GM19239 (cell line): ENCODE data around the gene WDR1.

Experiments
- DNase-seq: peaks from one replicate; pipeline ENCODE4 v3.0.0; 2011; ENCODE audit warnings: low spot score; ENCODE audit not compliant: insufficient read length
- FAIRE-seq: peaks from 2 replicates; lab custom pipeline; 2011; peaks lifted over from hg19 to GRCh38; lab: Jason Lieb, UNC

The WDR1 gene

GRCh38 chr4:10115271-10115796, 1.3 kb downstream of the WDR1 start:
- DNase-seq (no peak), FAIRE-seq (no peak)

GRCh38 chr4:10114607-10115006, 2.0 kb downstream of the WDR1 start:
- DNase-seq (no peak), FAIRE-seq (no peak)

GRCh38 chr4:10114147-10114546, 2.5 kb downstream of the WDR1 start:
- no peak for FAIRE-seq
- DNase-seq = no peak

DNA sequence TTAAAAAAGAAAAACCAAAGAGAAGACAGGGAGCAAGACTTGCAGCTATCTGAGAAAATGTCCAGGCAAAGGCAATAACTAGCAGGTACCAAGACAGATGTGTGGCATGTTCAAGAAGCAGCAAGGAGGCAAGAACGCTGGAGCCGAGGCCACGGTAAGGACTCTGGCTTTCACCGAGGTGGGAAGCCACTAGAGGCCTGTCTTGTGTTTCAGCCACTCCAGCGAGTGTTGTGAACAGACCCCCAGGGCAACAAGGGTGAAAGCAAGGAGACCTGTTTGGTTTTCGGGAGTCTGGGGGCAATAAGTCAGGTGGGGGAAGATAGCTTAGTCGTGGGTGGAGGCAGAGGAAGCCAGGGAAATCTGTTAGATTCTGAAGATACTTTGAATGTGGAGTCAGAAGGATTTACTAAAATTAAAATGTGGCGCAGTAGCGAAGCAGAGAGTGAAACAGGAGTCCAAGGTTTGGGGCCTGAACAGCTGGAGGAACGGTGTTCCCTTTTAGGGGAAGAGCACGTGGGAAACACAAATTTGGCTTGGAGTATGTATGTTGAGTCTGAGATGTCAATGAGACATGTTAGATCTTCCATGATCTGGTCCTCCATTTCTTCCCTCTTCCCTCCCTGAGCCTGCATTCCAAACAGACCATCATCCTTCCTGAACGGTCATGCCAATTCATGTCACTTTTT, 3.1 kb downstream of the WDR1 start:
- no peak for FAIRE-seq
- DNase-seq = no peak

- DNase-seq (no peak), FAIRE-seq (no peak)
Observed at GRCh38 chr4:10112658-10113284, 3.8 kb downstream of the WDR1 start.

DNA sequence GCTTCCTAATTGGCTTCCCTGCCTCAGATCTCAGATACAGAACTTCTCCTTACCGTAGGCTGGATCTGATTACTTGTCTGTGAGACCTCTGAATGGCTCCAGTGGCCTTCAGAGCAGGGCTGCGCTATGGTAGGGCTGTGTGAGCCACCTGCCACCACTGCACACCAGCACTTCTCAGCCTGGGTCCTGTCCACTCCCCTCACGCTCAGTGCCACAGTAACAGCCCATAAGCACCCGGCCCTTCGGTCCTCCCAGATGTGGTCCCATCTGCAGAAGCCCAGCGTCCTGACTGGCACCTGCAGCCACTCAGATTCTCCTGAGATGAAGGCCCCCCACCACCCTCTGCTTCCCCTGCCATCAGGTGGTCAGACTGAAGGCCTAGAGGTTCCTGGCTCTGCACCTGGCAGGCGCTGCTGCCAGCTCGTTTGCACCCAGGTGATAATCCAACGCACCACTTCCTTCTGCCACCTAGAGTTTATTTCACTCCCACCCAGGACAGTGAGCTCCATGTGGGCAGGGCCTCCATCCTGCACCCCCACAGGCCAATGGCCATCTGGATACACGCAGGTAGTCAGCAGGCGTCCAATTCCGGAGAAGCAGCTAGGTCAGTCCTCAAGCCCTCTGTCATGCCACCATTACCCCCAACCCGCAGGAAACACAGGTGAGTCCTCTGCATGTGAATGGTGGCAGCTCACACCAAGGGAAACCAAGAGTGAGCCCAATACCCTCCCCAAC, 5.4 kb downstream of the WDR1 start:
- DNase-seq (no peak), FAIRE-seq (no peak)

DNA sequence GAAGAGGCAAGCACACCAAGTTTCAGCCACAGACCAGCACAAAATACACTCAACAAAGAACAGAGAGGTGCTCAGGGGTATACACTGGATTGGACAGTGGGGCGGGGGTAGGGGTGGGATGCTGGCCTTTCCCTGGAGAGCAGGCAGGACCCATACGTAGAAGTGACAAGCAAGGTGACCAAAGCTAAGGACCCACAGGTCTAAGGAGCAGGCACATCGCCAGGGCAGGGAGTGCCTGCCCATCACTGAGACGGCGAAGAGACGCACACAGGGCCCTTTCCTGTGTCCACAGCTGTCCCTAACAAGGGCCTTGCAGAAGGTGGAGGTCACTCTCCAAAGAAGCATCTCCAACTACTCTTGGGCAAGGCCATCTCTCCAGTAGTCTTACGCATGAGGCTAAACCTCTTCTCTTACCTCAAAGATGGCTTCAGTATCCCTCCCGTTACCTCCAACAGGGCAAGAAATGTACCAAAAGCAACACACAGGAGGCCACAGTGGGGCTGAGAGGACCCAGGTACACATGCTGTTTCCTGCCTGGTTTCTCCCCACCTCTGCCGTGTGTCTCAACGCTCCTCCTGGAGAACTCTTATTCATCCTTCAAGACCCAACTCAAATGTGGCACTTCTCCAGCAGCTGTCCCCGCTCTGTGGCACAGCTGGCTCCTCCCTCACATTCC, 6.5 kb downstream of the WDR1 start:
- FAIRE-seq = no peak
- no peak for DNase-seq

DNA sequence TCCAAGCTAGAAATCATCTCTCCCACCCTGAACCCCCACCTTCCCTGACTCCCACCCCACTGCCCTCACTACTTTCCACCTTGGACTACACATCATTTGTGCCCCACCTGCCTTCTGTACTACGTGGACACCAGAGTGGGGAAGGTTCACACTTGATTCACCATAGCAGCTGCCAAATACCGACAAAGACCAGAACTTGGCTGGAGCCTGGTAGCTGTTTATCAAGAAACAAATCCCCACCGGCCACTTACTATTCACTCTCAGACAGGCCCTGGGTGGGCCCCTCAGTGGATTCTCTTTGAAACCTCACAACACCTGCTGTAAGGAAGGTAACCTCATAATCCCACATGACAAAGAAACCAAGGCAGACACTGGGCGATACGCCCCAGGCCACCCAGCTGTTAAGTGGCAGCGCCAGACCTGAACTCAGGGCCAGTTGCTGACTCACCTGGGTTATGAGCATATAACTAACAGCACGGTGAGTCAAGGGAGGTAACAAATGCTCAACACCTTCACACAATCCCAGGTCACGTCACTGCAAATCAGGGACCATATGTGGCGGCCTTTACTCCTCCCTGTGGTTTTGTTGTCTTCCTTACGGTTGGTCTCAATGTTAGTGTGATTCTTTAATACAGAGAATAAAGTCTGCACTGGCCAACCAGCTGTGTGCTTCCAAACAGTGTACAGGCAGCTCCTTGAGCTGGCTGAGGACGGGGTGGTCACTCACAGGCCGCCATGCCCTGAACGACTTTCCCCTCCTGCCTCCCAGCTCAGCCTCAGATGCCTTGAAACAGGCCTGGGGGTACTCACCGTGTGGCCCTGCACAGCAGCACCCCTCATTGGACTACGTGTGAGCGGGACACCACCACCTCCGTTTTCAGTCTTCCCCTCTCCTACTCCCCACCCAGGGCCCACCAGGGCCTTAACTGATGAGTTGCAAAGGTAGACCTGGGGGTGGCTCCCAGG, 7.5 kb downstream of the WDR1 start:
- no peak for DNase-seq
- FAIRE-seq = no peak

DNA sequence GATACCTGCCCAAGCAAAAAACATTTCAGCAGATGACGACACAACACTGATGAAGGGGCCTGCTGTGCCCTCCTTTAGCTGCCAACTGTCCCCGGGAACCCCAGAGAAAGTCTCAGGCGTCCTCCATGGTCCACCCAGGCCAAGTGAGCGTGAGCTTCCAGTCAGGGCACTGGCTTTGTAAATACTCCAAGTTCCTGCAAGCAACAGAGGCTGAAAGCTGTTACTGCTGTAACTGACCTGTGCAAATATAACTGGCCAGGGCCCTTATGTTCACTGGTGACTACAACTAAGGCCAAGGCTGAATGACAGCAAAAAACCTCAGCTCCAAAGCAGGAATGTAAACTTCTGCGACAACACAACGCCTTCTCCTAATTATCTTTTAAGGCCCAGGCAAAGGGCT, 8.2 kb downstream of the WDR1 start:
- DNase-seq (no peak), FAIRE-seq (no peak)

GRCh38 chr4:10107111-10108091, 9.2 kb downstream of the WDR1 start:
- no peak for DNase-seq
- FAIRE-seq = no peak

DNA sequence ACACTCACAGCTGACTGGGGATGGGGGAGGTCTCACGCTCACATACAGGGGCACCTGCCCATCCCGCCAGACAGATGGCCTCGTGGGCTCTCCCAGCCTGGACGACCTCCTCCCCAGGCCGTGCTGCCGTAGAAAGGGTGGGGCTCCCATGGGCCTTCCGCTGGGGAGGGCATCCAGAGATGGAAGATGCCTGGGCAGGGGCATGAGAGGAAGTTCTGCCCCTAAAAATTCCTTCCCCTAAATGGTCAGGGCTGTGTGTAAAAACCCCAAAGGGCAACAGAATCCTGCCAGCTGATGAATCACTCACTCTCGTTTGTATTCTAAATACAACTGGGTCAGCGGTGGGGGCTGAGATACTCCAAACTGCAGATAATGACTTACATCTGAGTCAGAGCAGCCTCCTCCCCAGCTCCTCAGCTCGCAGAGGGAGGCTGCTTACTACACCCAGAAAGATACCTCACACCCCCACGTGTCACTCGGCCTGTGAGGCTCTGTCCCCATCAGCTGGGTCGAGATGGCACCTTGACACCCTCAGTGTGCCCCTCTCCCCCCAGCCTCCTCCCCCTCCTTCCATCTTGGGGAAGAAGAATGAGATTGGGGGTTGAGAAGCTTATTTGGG, 10.1 kb downstream of the WDR1 start:
- DNase-seq = no peak
- no peak for FAIRE-seq

DNA sequence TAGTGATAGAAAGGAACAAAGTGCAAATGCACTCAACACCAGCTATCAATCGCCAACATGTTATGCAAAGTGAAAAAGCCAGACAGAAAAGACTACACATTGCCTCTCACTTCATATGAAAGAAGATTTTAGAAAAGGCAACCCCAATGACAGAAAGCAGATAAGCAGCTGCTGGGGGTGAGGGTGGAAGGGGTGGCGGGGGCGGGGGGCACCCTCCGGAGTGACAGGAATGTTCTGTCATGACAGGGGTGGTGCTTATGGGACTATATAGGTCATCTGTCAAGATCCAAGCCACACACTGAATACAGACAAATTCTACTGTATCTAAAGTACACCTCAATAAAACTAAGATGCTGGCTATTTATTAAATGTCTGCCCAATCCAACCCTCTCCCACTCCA, 10.7 kb downstream of the WDR1 start:
- FAIRE-seq (no peak), DNase-seq (no peak)

DNA sequence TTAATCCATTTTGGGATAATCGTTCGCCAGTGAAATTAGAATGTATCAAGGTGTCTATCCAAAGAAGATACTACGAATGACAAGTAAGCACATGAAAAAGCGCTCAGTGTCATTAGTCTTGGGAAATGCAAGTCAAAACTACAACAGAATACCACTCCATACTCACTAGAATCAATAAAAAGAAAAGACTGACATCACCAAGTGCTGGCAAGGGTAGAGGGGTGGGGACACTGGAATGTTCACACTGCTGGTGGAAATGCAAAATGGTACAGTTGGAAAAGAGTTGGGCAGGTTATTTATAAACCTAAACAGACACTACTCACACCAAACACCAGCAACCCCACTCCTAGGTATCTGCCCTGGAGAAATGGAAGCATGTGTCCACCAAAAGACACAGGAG, 11.2 kb downstream of the WDR1 start:
- no peak for FAIRE-seq
- no peak for DNase-seq

- FAIRE-seq (no peak), DNase-seq (no peak)
Observed at GRCh38 chr4:10104991-10105276, 11.7 kb downstream of the WDR1 start.

DNA sequence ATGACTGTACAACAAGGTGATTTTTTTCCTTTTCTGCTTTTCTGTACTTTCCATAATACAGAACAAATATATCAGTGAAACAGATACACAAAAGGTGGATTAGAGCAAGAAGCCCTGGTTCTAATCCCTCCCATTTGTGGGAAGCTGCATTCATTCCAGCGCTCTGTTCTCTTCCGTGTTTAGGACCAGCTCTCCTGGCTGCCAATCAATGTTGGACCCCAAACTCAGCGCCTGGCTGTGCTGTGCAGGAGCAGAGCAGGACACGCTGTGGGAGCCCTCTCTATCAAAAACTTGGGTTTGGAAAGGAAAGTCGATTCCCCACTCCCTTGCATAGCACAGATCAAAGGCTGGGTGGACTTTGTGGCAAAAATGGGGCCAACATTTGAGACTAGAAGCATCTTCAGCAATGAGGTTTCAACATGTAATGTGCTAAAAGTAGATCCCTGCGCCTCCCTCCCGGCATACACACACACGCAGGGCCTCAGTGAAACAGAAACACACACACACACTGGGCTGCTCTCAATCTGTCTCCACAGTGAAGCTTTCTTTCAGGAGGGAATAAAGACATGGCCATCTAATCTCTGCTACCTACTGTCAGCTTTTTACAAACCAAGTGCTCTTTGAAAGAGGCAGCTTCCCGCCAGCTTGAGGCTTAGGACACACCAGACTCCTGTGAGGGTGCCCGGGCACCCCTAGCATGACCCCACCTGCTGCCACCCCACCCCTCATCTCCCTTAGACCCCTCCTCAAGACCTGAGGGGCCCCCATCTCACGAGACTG, 12.2 kb downstream of the WDR1 start:
- DNase-seq (no peak), FAIRE-seq (no peak)

- FAIRE-seq (no peak), DNase-seq (no peak)
Observed at GRCh38 chr4:10102474-10103332, 13.9 kb downstream of the WDR1 start.
